IMR-90 (cell line): ENCODE data around the gene VPS25. TPM values are rescaled to one million over a fixed set of nuclear protein-coding genes. Genes with fewer than 3 reads are reported as not detected.
"Not testable (repeated sequence)": the region's sequence is repeated elsewhere in the genome, so short reads cannot be mapped to it uniquely, and the experiment has no call there.

Experiments used
- ATAC-seq: fragments of 200-7000 bp; cut with Tn5 transposase; 2 replicates; pipeline ENCODE4 v1.9.1; 2020; ENCODE audit warnings: low read depth, mild to moderate bottlenecking, moderate library complexity
- BruUV-seq: library from RNA; stranded (reverse); fragments of 400-500 nt; replicated peaks from 2 replicates; lab custom pipeline; 2021; lab: Mats Ljungman, UMichigan
- CTCF ChIA-PET: fragments of 300-600 bp; formaldehyde crosslinking; extraction: SDS; loops from one replicate; lab custom pipeline; 2021; ENCODE audit warnings: antibody characterized with exemption; lab: Yijun Ruan, JAX
- POLR2A ChIA-PET: fragments of 300-600 bp; sonication (Branson Sonifier 250); formaldehyde crosslinking; loops from one replicate; lab custom pipeline; 2022; ENCODE audit warnings: antibody characterized with exemption; ENCODE audit not compliant: unreplicated experiment; lab: Charles Lee
- DNase-seq: peaks from one replicate; pipeline ENCODE4 v3.0.0; 2013
- H2AFZ ChIP-seq: replicated peaks from 2 replicates; pipeline ENCODE3; 2013; ENCODE audit warnings: low read length, mild to moderate bottlenecking; ENCODE audit not compliant: poor library complexity
- H2AK5ac ChIP-seq: 2 replicates; pipeline ENCODE4 v1.6.1; 2013; ENCODE audit warnings: low read depth, low read length, inconsistent platforms
- H2AK9ac ChIP-seq: replicated peaks from 2 replicates; pipeline ENCODE3; 2013; ENCODE audit warnings: mild to moderate bottlenecking, low read depth, low read length, moderate library complexity; ENCODE audit not compliant: poor library complexity
- H2BK120ac ChIP-seq: 2 replicates; pipeline ENCODE4 v1.6.1; 2013; ENCODE audit warnings: low read depth, low read length, inconsistent platforms
- H2BK15ac ChIP-seq: 3 replicates; pipeline ENCODE4 v1.6.1; 2013; ENCODE audit warnings: low read depth, low read length, inconsistent platforms
- H2BK20ac ChIP-seq: 2 replicates; pipeline ENCODE4 v1.6.1; 2013; ENCODE audit warnings: low read depth, mild to moderate bottlenecking, inconsistent platforms, low read length, moderate library complexity
- H2BK5ac ChIP-seq: 2 replicates; pipeline ENCODE4 v1.6.1; 2013; ENCODE audit warnings: mild to moderate bottlenecking, low read depth, low read length, inconsistent platforms; ENCODE audit not compliant: poor library complexity, severe bottlenecking
- H3K14ac ChIP-seq: replicated peaks from 2 replicates; pipeline ENCODE4 v1.6.1; 2013; ENCODE audit warnings: low read depth, low read length, inconsistent platforms
- H3K18ac ChIP-seq: 2 replicates; pipeline ENCODE4 v1.6.1; 2013; ENCODE audit warnings: low read depth, low read length, control low read depth
- H3K23ac ChIP-seq: 2 replicates; pipeline ENCODE4 v1.6.1; 2013; ENCODE audit warnings: low read depth, low read length, inconsistent platforms
- H3K27ac ChIP-seq: 2 replicates; pipeline ENCODE4 v1.5.1; 2013; ENCODE audit warnings: mild to moderate bottlenecking, control low read depth, low read length; ENCODE audit not compliant: insufficient read depth
- H3K27me3 ChIP-seq: 2 replicates; pipeline ENCODE4 v1.6.1; 2013; ENCODE audit warnings: low read length; ENCODE audit not compliant: control insufficient read depth, insufficient read depth
- H3K36me3 ChIP-seq: 2 replicates; pipeline ENCODE4 v1.6.1; 2013; ENCODE audit warnings: low read length, mixed read lengths; ENCODE audit not compliant: control insufficient read depth, insufficient read depth
- H3K4ac ChIP-seq: 2 replicates; pipeline ENCODE4 v1.6.1; 2013; ENCODE audit warnings: low read depth, low read length, inconsistent platforms
- H3K4me1 ChIP-seq: 2 replicates; pipeline ENCODE4 v1.6.1; 2013; ENCODE audit warnings: low read length, mixed read lengths; ENCODE audit not compliant: control insufficient read depth, insufficient read depth
- H3K4me2 ChIP-seq: 2 replicates; pipeline ENCODE4 v1.6.1; 2013; ENCODE audit warnings: low read depth, mild to moderate bottlenecking, control low read depth, low read length, moderate library complexity
- H3K4me3 ChIP-seq: 2 replicates; pipeline ENCODE4 v1.5.1; 2013; ENCODE audit warnings: low read depth, mild to moderate bottlenecking, control low read depth, low read length, moderate library complexity; ENCODE audit not compliant: insufficient read depth
- H3K56ac ChIP-seq: 2 replicates; pipeline ENCODE4 v1.6.1; 2013; ENCODE audit warnings: low read length, inconsistent platforms; ENCODE audit not compliant: insufficient read depth; ENCODE audit errors: extremely low read depth
- H3K79me1 ChIP-seq, 2 experiments: 2 replicates each; pipeline ENCODE4 v1.6.1; 2013; ENCODE audit warnings: low read length in 2 of 2, inconsistent platforms in 1 of 2, low read depth in 1 of 2
- H3K9ac ChIP-seq: 2 replicates; pipeline ENCODE4 v1.6.1; 2013; ENCODE audit warnings: low read depth, low read length, control low read depth
- H3K9me1 ChIP-seq: 2 replicates; pipeline ENCODE4 v1.6.1; 2013; ENCODE audit warnings: low read length, inconsistent platforms; ENCODE audit not compliant: insufficient read depth
- H3K9me3 ChIP-seq: 2 replicates; pipeline ENCODE4 v1.6.1; 2013; ENCODE audit warnings: low read length; ENCODE audit not compliant: control insufficient read depth, insufficient read depth
- H4K20me1 ChIP-seq: 2 replicates; pipeline ENCODE4 v1.6.1; 2013; ENCODE audit warnings: low read length, inconsistent platforms; ENCODE audit not compliant: insufficient read depth
- H4K5ac ChIP-seq: 2 replicates; pipeline ENCODE4 v1.6.1; 2013; ENCODE audit warnings: mild to moderate bottlenecking, low read depth, low read length, control low read depth
- H4K8ac ChIP-seq, 2 experiments: 2 replicates each; pipeline ENCODE4 v1.6.1; 2013; ENCODE audit warnings: low read depth in 2 of 2, low read length in 2 of 2, control low read depth in 1 of 2, inconsistent platforms in 1 of 2
- H4K91ac ChIP-seq: 2 replicates; pipeline ENCODE4 v1.6.1; 2013; ENCODE audit warnings: low read depth, low read length, inconsistent platforms; ENCODE audit not compliant: insufficient read depth
- WGBS, 2 experiments: methylation state at CpG; one replicate each; pipeline versions ENCODE4 v1.1.5 to v1.1.7; 2013; ENCODE audit warnings: missing lambda C conversion rate in 2 of 2; ENCODE audit not compliant: insufficient read length in 1 of 2; ENCODE audit errors: extremely low coverage in 2 of 2; 5-methylcytosine and 5-hydroxymethylcytosine counted together
- dilution Hi-C: fragments of 300-500 bp; cut with HindIII; formaldehyde crosslinking; loops from one replicate; pipeline ENCODE4 v1.14.3; 2018; ENCODE audit warnings: low sequenced_read_pairs; ENCODE audit not compliant: unreplicated experiment
- in situ Hi-C: fragments of 300-500 bp; cut with MboI; formaldehyde crosslinking; loops from 3 replicates; pipeline ENCODE4 v1.14.3; 2019; ENCODE audit warnings: low sequenced_read_pairs, inconsistent platforms, mixed read lengths
- intact Hi-C: fragments of 100-400 bp; cut with micrococcal nuclease; formaldehyde crosslinking; loops from 2 replicates; pipeline ENCODE4 v1.10.0; 2022
- polyA plus RNA-seq, 3 experiments: library from polyadenylated mRNA; depleted of rRNA; stranded (reverse); fragments of >200 nt; gene quantifications; 2 replicates each; pipeline ENCODE4 v1.2.3, GENCODE V29; 2012; ENCODE audit warnings: low replicate concordance in 1 of 3
- total RNA-seq: library from RNA; depleted of rRNA; stranded (reverse); fragments of >200 nt; gene quantifications from 2 replicates; pipeline ENCODE4 v1.2.3, GENCODE V29; 2012

VPS25 gene
- total and polyA plus RNA-seq, 2 of the 4 experiments (the other 2 are of a cell fraction) = 71.3 to 130 TPM

DNA sequence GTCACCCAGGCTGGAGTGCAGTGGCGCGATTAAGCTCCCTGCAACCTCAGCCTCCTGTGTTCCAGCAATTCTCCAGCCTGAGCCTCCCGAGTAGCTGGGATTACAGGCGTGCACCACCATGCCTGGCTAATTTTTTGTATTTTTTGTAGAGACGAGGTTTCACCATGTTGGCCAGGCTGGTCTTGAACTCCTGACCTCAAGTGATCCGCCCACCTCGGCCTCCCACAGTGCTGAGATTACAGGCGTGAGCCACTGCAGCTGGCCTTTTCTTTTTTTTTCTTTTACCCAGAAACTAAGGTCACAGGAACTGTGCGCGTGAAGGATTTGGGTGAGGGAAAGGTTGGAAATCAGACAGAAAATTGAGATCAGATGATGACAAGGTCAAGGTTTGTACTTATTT is 3.3 kb upstream of the VPS25 start:
- in situ Hi-C loops, H3K4me1 ChIP-seq, H3K4me2 ChIP-seq, H3K14ac ChIP-seq, H2BK120ac ChIP-seq, H2BK5ac ChIP-seq, H4K8ac ChIP-seq, H2BK20ac ChIP-seq, H4K5ac ChIP-seq, BruUV-seq, H2BK15ac ChIP-seq, H3K9ac ChIP-seq, H3K56ac ChIP-seq, H3K27ac ChIP-seq, H3K36me3 ChIP-seq, POLR2A ChIA-PET, H3K4ac ChIP-seq, H4K91ac ChIP-seq, H3K9me3 ChIP-seq, dilution Hi-C loops, H3K18ac ChIP-seq, ATAC-seq, H2AK5ac ChIP-seq, H2AFZ ChIP-seq, H4K20me1 ChIP-seq, H3K23ac ChIP-seq, intact Hi-C loops, H3K4me3 ChIP-seq, H2AK9ac ChIP-seq, H3K9me1 ChIP-seq, DNase-seq, H3K27me3 ChIP-seq: not testable (repeated sequence)
- H3K79me1 ChIP-seq = peaks cover 11 to 21% of the 10 kb centered on the region in 2 experiments; a peak in 3 of 4 replicates
- no CpG with 5 or more reads among the region's 10 CpGs for WGBS, 2 experiments
- CTCF ChIA-PET = interaction anchor here (0.5 to 0.6 kb wide), 2 partner anchors 108 to 334 kb away, joined by 5 to 8 read pairs; no protein-coding TSS in a partner anchor
